NB4 (cell line): ENCODE results near the gene PDE9A.

Source experiments
- DNase-seq: peaks from one replicate; pipeline ENCODE4 v3.0.0; 2010; ENCODE audit warnings: low read depth
- H3K4me3 ChIP-seq: one replicate; pipeline ENCODE4 v1.5.1; 2011; ENCODE audit warnings: mild to moderate bottlenecking, low read depth, low read length, moderate library complexity
- MYC ChIP-seq: IDR thresholded peaks from 2 replicates; pipeline ENCODE4 v1.6.1; 2011; ENCODE audit warnings: low read depth, low read length
- POLR2A ChIP-seq: IDR thresholded peaks from 2 replicates; pipeline ENCODE4 v1.6.1; 2011; ENCODE audit warnings: mild to moderate bottlenecking; ENCODE audit not compliant: insufficient read length; ENCODE audit errors: extremely low read depth
- TF ChIP-seq, protein P1 (sequence below): IDR thresholded peaks from 2 replicates; pipeline ENCODE4 v1.6.1; 2011; ENCODE audit warnings: low read depth, low read length
- TF ChIP-seq, protein P2 (sequence below): IDR thresholded peaks from one replicate; pipeline ENCODE4 v1.5.1; 2012; ENCODE audit warnings: low read depth, low read length

The PDE9A gene

DNA sequence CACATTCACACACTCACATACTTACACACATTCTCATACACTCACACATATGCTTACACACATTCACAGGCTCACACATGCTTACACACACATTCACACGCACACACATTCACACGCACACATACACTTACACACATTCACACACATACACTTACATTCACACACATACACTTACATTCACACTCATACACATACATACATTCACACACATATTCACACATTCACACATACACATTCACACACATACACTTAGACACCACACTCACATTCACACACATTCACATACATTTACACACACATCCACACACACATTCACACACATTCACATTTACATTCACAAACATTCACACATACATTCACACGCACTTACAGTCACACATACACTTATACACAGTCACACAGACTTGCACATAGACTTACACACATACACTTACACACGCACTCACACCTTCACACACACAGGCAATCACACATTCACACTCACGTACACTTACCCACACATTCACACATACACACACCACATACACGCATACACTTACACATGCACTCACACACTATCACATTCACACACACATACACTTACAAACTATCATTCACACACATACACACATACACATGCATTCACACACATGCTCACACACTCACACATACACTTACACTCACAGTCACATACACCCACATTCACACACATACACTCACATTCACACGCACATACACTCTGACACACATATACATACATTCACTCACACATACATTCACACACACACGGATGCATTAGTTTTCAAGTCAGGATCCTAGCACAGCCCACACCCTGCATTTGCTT is 16.8 kb downstream of the PDE9A start:
- DNase-seq = no peak
- no peak overlapping the region for H3K4me3 ChIP-seq
- TF ChIP-seq, protein P1, sequence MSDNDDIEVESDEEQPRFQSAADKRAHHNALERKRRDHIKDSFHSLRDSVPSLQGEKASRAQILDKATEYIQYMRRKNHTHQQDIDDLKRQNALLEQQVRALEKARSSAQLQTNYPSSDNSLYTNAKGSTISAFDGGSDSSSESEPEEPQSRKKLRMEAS = no peak
- TF ChIP-seq POLR2A (no peak), MYC (no peak)
- TF ChIP-seq, protein P2, sequence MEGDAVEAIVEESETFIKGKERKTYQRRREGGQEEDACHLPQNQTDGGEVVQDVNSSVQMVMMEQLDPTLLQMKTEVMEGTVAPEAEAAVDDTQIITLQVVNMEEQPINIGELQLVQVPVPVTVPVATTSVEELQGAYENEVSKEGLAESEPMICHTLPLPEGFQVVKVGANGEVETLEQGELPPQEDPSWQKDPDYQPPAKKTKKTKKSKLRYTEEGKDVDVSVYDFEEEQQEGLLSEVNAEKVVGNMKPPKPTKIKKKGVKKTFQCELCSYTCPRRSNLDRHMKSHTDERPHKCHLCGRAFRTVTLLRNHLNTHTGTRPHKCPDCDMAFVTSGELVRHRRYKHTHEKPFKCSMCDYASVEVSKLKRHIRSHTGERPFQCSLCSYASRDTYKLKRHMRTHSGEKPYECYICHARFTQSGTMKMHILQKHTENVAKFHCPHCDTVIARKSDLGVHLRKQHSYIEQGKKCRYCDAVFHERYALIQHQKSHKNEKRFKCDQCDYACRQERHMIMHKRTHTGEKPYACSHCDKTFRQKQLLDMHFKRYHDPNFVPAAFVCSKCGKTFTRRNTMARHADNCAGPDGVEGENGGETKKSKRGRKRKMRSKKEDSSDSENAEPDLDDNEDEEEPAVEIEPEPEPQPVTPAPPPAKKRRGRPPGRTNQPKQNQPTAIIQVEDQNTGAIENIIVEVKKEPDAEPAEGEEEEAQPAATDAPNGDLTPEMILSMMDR = no peak

DNA sequence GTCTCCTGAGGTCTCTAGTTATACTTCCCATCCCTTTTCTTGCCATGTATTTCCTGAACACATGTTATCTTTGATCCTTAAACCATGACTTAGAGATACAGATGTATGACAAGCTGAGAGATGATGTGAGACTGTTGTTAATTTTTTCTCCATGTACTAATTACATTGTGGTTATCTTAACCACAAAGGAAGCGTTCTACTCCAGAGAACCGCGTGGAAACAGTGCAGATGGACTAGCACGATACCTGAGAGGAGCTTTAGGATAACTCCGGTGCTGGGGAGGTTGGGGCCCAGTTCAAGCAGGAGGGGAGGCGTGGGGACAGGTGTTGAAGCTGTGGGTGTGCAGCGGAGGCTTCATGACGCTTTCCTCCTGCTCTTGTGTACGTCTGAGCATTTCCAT is 17.5 kb downstream of the PDE9A start:
- no peak overlapping the region for H3K4me3 ChIP-seq
- TF ChIP-seq MYC (peak; percentile 30; the same call in 1 of the 2 replicates), POLR2A (no peak)
- TF ChIP-seq, protein P1 = 0 out of 2 replicates have a peak, but pooled peaks have one; percentile 34
- TF ChIP-seq, protein P2 = no peak
- peak; percentile 43 for DNase-seq

DNA sequence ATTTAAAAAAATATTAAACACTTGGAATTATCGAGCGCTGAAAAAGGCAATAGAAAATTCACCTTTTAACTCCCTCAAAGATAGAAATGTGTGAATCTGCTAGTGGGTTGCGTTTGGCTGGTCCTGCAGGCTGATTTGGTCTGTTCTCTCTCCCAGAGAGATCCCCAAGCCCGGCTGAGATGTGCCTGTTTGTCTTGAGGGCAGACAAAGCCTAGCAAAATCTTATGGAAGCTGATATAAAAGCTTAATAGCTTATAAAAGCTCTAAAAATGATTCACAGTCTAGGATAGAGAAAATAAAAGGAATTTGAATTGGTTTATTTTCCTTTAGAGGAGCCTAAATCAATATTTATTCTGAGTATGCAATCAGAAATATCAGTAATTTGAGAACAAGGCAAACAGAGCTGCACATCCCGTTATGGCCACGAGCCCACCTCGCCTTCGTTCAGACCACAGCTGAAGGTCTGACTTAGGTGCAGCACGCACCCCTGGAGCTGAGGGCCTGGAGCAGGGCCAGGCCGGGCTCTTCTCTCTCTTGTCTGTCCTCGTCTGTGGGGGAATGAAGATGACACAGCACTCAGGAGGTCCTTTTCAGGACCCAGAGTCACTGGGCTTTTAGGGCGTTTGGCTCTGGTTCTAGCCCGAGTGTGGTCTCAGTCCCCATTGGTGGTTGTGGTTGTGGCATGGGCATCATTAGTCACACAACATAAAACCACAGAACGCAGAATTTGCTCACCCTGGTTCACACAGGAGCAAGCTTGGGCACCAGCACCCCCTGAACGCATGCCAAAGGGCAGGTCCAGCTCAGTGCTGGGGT is 18.6 kb downstream of the PDE9A start:
- DNase-seq = peak; percentile 78
- TF ChIP-seq, protein P1 = no peak
- TF ChIP-seq MYC = no peak
- TF ChIP-seq POLR2A = no peak
- TF ChIP-seq, protein P2 = no peak
- H3K4me3 ChIP-seq = no peak overlapping the region

DNA sequence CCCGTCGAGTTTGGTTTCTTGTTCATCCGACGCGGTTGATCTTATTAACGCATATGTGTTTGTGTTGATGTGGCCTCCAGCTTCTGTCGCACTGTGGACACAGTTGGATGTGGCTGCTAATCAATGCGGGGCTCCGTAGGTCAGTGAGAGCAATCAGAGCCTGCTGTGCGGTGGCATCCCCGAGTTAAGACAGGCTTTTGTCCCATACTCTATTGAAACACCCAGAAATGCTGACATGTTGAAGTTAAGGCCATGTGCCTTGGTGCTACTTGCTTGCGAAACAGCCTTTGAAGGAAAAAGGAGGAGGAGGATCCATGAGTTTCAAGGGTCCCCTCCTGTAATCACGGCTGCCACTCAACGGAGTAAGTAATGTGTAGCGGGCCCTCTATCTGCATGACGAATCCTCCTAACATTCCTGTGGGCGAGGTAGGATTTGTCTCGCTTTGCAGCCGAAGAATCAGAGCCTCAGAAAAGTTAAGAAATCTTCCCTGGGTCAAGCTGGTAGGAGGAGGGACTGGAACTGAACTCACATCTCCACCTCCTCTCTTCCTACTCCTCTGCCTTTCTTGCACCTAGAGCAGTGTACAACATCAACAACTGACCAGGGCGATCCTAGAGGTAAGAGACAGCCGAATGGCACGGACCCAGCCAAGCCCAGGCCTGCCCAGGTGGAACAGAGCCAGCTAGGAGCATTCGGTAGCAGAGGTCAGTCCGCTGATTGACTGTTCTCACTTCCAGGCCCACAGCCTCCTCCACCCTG is 19.5 kb downstream of the PDE9A start:
- TF ChIP-seq, protein P1 = peak; percentile 74
- TF ChIP-seq, protein P2 = no peak
- DNase-seq = peak; percentile 70
- no peak overlapping the region for H3K4me3 ChIP-seq

DNA sequence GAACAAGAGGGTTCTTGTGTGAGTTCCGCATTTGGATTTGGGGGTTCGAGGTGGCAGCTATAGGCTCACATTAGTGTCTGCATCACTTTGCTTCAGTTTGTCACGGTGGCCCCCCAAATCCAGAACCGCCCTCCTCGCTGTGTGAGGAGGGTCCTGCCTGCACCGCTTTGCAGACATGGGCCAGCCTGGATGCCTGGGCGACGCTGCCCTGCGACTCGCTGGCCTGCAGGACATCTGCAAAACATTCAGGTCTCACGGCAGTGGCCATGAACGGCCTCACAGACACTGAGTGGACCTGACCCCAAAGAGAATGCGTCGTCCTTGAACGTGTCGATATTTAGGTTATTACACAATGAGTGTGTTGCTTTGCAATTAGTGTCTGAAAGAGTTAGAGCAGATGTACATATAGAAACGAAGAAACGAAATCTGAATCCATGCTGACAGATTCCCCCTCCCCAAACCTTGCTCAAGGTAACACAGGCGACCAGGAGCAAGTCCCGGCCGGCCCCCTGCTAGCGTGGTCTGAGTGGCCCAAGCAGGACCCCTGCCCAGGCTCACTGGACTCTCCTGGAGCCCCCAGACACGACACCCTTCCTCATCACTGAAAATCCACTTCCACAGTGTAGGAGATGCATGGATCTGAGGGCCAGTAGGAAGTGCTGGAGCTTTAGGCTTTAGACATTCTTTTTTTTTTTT is 20.4 kb downstream of the PDE9A start:
- TF ChIP-seq, protein P2 = no peak
- TF ChIP-seq, protein P1 = no peak
- TF ChIP-seq MYC = no peak
- no peak for TF ChIP-seq POLR2A
- no peak for DNase-seq
- H3K4me3 ChIP-seq = no peak overlapping the region
